WERI-Rb-1 (cell line): ENCODE measurements around the gene MMP3.

Experiments used
- DNase-seq: peaks from one replicate; pipeline ENCODE4 v3.0.0-alpha.2; 2020
- H3K27ac ChIP-seq: fragments of 250-450 bp; sonication (Bioruptor Pico); 2 replicates; pipeline ENCODE4 v1.5.1; 2020; ENCODE audit warnings: mild to moderate bottlenecking, moderate library complexity
- H3K27me3 ChIP-seq: fragments of 250-450 bp; sonication (Bioruptor Pico); 2 replicates; pipeline ENCODE4 v1.5.1; 2021; ENCODE audit warnings: mild to moderate bottlenecking, low read depth, moderate library complexity; ENCODE audit not compliant: insufficient read depth, severe bottlenecking
- H3K36me3 ChIP-seq: fragments of 250-450 bp; sonication (Bioruptor Pico); 2 replicates; pipeline ENCODE4 v1.5.1; 2020; ENCODE audit warnings: mild to moderate bottlenecking, moderate library complexity
- H3K4me3 ChIP-seq: 2 replicates; pipeline ENCODE4 v1.5.1; 2011; ENCODE audit warnings: low read depth, mild to moderate bottlenecking, control low read depth, low read length
- H3K9me3 ChIP-seq: fragments of 250-450 bp; sonication (Bioruptor Pico); 2 replicates; pipeline ENCODE4 v1.5.1; 2021; ENCODE audit warnings: mild to moderate bottlenecking, moderate library complexity; ENCODE audit not compliant: severe bottlenecking
- CTCF ChIP-seq: IDR thresholded peaks from 2 replicates; pipeline ENCODE4 v1.5.1; 2011; ENCODE audit warnings: low read depth, mild to moderate bottlenecking, control low read depth, inconsistent platforms, low read length

MMP3 gene

GRCh38 chr11:102831489-102832440, 11.6 kb downstream of the MMP3 start:
- no peak for TF ChIP-seq CTCF
- Histone ChIP-seq H3K27me3 (no peaks in the 10 kb centered on the region), H3K4me3 (no peak overlapping the region), H3K9me3 (no peaks in the 10 kb centered on the region), H3K36me3 (no peaks in the 10 kb centered on the region), H3K27ac (no peak overlapping the region)
- DNase-seq: no peak

- Histone ChIP-seq H3K36me3 (no peaks in the 10 kb centered on the region), H3K9me3 (peaks cover under 1% of the 10 kb centered on the region), H3K27me3 (no peaks in the 10 kb centered on the region), H3K27ac (no peak overlapping the region), H3K4me3 (no peak overlapping the region)
- TF ChIP-seq CTCF: no peak
- DNase-seq: no peak
Observed at GRCh38 chr11:102831128-102831488, 12.3 kb downstream of the MMP3 start.

- H3K27me3 ChIP-seq: no peaks in the 10 kb centered on the region
- peaks cover 2% of the 10 kb centered on the region for H3K9me3 ChIP-seq
- H3K27ac ChIP-seq: no peak overlapping the region
- H3K36me3 ChIP-seq: no peaks in the 10 kb centered on the region
- DNase-seq: no peak
- no peak overlapping the region for H3K4me3 ChIP-seq
- TF ChIP-seq CTCF: no peak
Observed at GRCh38 chr11:102830001-102830727, 13.2 kb downstream of the MMP3 start.

- no peaks in the 10 kb centered on the region for H3K27me3 ChIP-seq
- peaks cover 2% of the 10 kb centered on the region for H3K9me3 ChIP-seq
- no peaks in the 10 kb centered on the region for H3K36me3 ChIP-seq
- DNase-seq: no peak
- H3K27ac ChIP-seq: peak overlapping the region; percentile 7; the same call in 1 of the 2 replicates
- no peak for TF ChIP-seq CTCF
- no peak overlapping the region for H3K4me3 ChIP-seq
Observed at GRCh38 chr11:102829316-102830000, 14.0 kb downstream of the MMP3 start.

- H3K36me3 ChIP-seq: no peaks in the 10 kb centered on the region
- no peak overlapping the region for H3K27ac ChIP-seq
- no peaks in the 10 kb centered on the region for H3K27me3 ChIP-seq
- H3K4me3 ChIP-seq: no peak overlapping the region
- no peak for TF ChIP-seq CTCF
- DNase-seq: no peak
- H3K9me3 ChIP-seq: peaks cover 2% of the 10 kb centered on the region
Observed at GRCh38 chr11:102824556-102824955, 18.9 kb downstream of the MMP3 start.
